Measurements from ENCODE around the gene OR6C76. TPM values are rescaled to one million over a fixed set of nuclear protein-coding genes. Genes with fewer than 3 reads are reported as not detected.

The OR6C76 gene
- total RNA-seq, 1 experiment from 2014 or later = not detected

GRCh38 chr12:55469291-55469690 is 43.2 kb downstream of the OR6C76 start:
- DNase-seq (ENCODE audit: low spot score) = no peak

- DNase-seq (ENCODE audit: low spot score) = no peak
Measured at GRCh38 chr12:55470088-55470829, 44.2 kb downstream of the OR6C76 start, which contains the start of gene OR6C70. TSS of gene OR6C70 (minus strand) at chr12:55470138. CDS start at chr12:55470138, 0 bp downstream.

GRCh38 chr12:55472264-55472663 is 46.2 kb downstream of the OR6C76 start:
- no peak for DNase-seq (ENCODE audit: low spot score)

Other genes starting within 250 kb of the OR6C76 start
- gene OR10A7, start 205.2 kb upstream of the OR6C76 start, total RNA-seq (2014; rRNA removed; shearing (Covaris generic)) = not detected in 2 replicates
- gene OR6C74, start 181.6 kb upstream of the OR6C76 start, total RNA-seq (2014; rRNA removed; shearing (Covaris generic)) = not detected in 2 replicates
- gene OR6C6, start 129.7 kb upstream of the OR6C76 start, total RNA-seq (2014; rRNA removed; shearing (Covaris generic)) = not detected in 2 replicates
- gene OR6C1, start 111.9 kb upstream of the OR6C76 start, total RNA-seq (2014; rRNA removed; shearing (Covaris generic)) = not detected in 2 replicates
- not detected in 2 replicates for gene OR6C3, start 95.5 kb upstream of the OR6C76 start, total RNA-seq (2014; rRNA removed; shearing (Covaris generic))
- gene OR6C75, start 63.3 kb upstream of the OR6C76 start, total RNA-seq (2014; rRNA removed; shearing (Covaris generic)) = not detected in 2 replicates
- gene OR6C65, start 25.7 kb upstream of the OR6C76 start, total RNA-seq (2014; rRNA removed; shearing (Covaris generic)) = not detected in 2 replicates
- gene OR6C2, start 17.8 kb downstream of the OR6C76 start, total RNA-seq (2014; rRNA removed; shearing (Covaris generic)) = not detected in 2 replicates
- gene OR6C70, start 43.9 kb downstream of the OR6C76 start, total RNA-seq (2014; rRNA removed; shearing (Covaris generic)) = not detected in 2 replicates
- gene OR6C68, start 66.1 kb downstream of the OR6C76 start, total RNA-seq (2014; rRNA removed; shearing (Covaris generic)) = not detected in 2 replicates
- not detected in 2 replicates for gene OR6C4, start 123.3 kb downstream of the OR6C76 start, total RNA-seq (2014; rRNA removed; shearing (Covaris generic))
- gene OR2AP1, start 146.2 kb downstream of the OR6C76 start, total RNA-seq (2014; rRNA removed; shearing (Covaris generic)) = not detected in 2 replicates
- gene OR10P1, start 210.6 kb downstream of the OR6C76 start, total RNA-seq (2014; rRNA removed; shearing (Covaris generic)) = not detected in 2 replicates